DMS153 treated with DMSO at 0.1 percent for 48 hours (cell line): ENCODE data around the gene THSD4.

Experiments used
- DNase-seq: peaks from one replicate; lab custom pipeline; 2025; ENCODE audit not compliant: unreplicated experiment; lab: John Stamatoyannopoulos, UW

The THSD4 gene

GRCh38 chr15:71096676-71097075 is 18.6 kb upstream of the THSD4 start:
- DNase-seq: no peak

GRCh38 chr15:71097890-71098289 is 17.4 kb upstream of the THSD4 start:
- no peak for DNase-seq

GRCh38 chr15:71098920-71099319 is 16.4 kb upstream of the THSD4 start:
- DNase-seq: no peak

- no peak for DNase-seq
Observed at GRCh38 chr15:71103102-71103676, 12.1 kb upstream of the THSD4 start.

- DNase-seq: no peak
Observed at GRCh38 chr15:71104636-71105035, 10.6 kb upstream of the THSD4 start.

GRCh38 chr15:71105444-71105843 is 9.8 kb upstream of the THSD4 start:
- DNase-seq: no peak

- no peak for DNase-seq
Observed at GRCh38 chr15:71106802-71107500, 8.3 kb upstream of the THSD4 start.

GRCh38 chr15:71107501-71107815 is 7.8 kb upstream of the THSD4 start:
- DNase-seq: no peak

GRCh38 chr15:71109130-71109529 is 6.1 kb upstream of the THSD4 start:
- DNase-seq: no peak

- DNase-seq: no peak
Observed at GRCh38 chr15:71109905-71110304, 5.4 kb upstream of the THSD4 start.

- DNase-seq: no peak
Observed at GRCh38 chr15:71110405-71111180, 4.7 kb upstream of the THSD4 start.

GRCh38 chr15:71111181-71111565 is 4.1 kb upstream of the THSD4 start:
- DNase-seq: no peak

- DNase-seq: no peak
Observed at GRCh38 chr15:71111950-71112349, 3.3 kb upstream of the THSD4 start.

GRCh38 chr15:71112429-71112828 is 2.8 kb upstream of the THSD4 start:
- DNase-seq: no peak

GRCh38 chr15:71114066-71114680 is 1.1 kb upstream of the THSD4 start:
- peak; percentile 1 for DNase-seq

- DNase-seq: no peak
Observed at GRCh38 chr15:71115567-71116351, 488 bp downstream of the THSD4 start.

GRCh38 chr15:71116366-71116765 is 1.1 kb downstream of the THSD4 start:
- no peak for DNase-seq

GRCh38 chr15:71116942-71117341 is 1.7 kb downstream of the THSD4 start:
- no peak for DNase-seq

GRCh38 chr15:71117714-71118305 is 2.5 kb downstream of the THSD4 start:
- no peak for DNase-seq

- no peak for DNase-seq
Observed at GRCh38 chr15:71118345-71118744, 3.1 kb downstream of the THSD4 start.
